ENCODE measurements around the gene SLC22A23. TPM values are rescaled to one million over a fixed set of nuclear protein-coding genes. Genes with fewer than 3 reads are reported as not detected.

The SLC22A23 gene
- total RNA-seq, 1 experiment from 2014 or later: 38.2 TPM

GRCh38 chr6:3261518-3261820, 195.4 kb downstream of the SLC22A23 start:
- Mint-ChIP-seq H3K27me3 (ENCODE audit: low read depth) (peaks cover 4% of the 10 kb centered on the region; the same call in 1 of the 2 replicates), H3K27ac (peak overlapping the region; percentile 68; the same call in 1 of the 2 replicates), H3K4me3 (peak overlapping the region; percentile 98; the same call in 1 of the 2 replicates), H3K9me3 (no peaks in the 10 kb centered on the region; the same call in 1 of the 2 replicates), H3K36me3 (peaks cover 22% of the 10 kb centered on the region), H3K4me1 (peaks cover 32% of the 10 kb centered on the region)
- ChIA-PET CTCF (interaction anchor here (1.2 to 3.5 kb wide), 2 partner anchors 10 to 588 kb away, joined by 3 to 22 read pairs; partner anchors contain the start of gene FAM50B), POLR2A (no interaction called here)
- DNase-seq (ENCODE audit: low spot score) (no peak), ATAC-seq (no peak)
- TF ChIP-seq ZNF232 (CRISPR knock-in tag; IDR thresholded peaks at IDR 0.05) (no peak), RELA (CRISPR knock-in tag; IDR thresholded peaks at IDR 0.05; ENCODE audit: borderline replicate concordance) (no peak), IRF1 (CRISPR knock-in tag; IDR thresholded peaks at IDR 0.05) (no peak), ZNF532 (CRISPR knock-in tag; IDR thresholded peaks at IDR 0.05; ENCODE audit: borderline replicate concordance) (no peak), OVOL2 (CRISPR knock-in tag; IDR thresholded peaks at IDR 0.05; ENCODE audit: borderline replicate concordance) (no peak), PREB (CRISPR knock-in tag; IDR thresholded peaks at IDR 0.05; ENCODE audit: borderline replicate concordance) (no peak), FOXP4 (CRISPR knock-in tag; IDR thresholded peaks at IDR 0.05) (no peak), TP53 (CRISPR knock-in tag; IDR thresholded peaks at IDR 0.05) (no peak), ZSCAN18 (CRISPR knock-in tag; IDR thresholded peaks at IDR 0.05) (no peak), HMGA2 (CRISPR knock-in tag; IDR thresholded peaks at IDR 0.05) (no peak), ZNF425 (CRISPR knock-in tag; conservative IDR thresholded peaks at IDR 0.05) (no peak), ELF4 (CRISPR knock-in tag; IDR thresholded peaks at IDR 0.05; ENCODE audit: low read depth) (no peak), ATF6 (CRISPR knock-in tag; IDR thresholded peaks at IDR 0.05) (no peak), ZNF263 (CRISPR knock-in tag; IDR thresholded peaks at IDR 0.05; ENCODE audit: low read depth) (no peak), SOX15 (CRISPR knock-in tag; IDR thresholded peaks at IDR 0.05) (no peak), CTCF (IDR thresholded peaks at IDR 0.05) (no peak), SMAD3 (CRISPR knock-in tag; IDR thresholded peaks at IDR 0.05; ENCODE audit: borderline replicate concordance) (no peak), CDX4 (CRISPR knock-in tag; IDR thresholded peaks at IDR 0.05; ENCODE audit: borderline replicate concordance) (no peak)
